HG02870 (cell line): ENCODE data around the gene C20orf173.

ENCODE experiments used
- ATAC-seq: cut with Tn5 transposase; IDR thresholded peaks from one replicate; pipeline ENCODE4 v1.9.1; 2021; ENCODE audit warnings: mild to moderate bottlenecking, moderate library complexity; ENCODE audit not compliant: unreplicated experiment

C20orf173 gene

GRCh38 chr20:35508493-35509218 is 20.8 kb downstream of the C20orf173 start:
- ATAC-seq, result no peak

GRCh38 chr20:35506872-35507638 is 22.4 kb downstream of the C20orf173 start:
- no peak for ATAC-seq

GRCh38 chr20:35506179-35506578 is 23.3 kb downstream of the C20orf173 start:
- ATAC-seq, result no peak

- no peak for ATAC-seq
These were observed 24.7 kb downstream of the C20orf173 start for GRCh38 chr20:35504751-35505150.

- no peak for ATAC-seq
These were observed 25.5 kb downstream of the C20orf173 start for GRCh38 chr20:35503841-35504561.

GRCh38 chr20:35503281-35503680 is 26.2 kb downstream of the C20orf173 start:
- no peak for ATAC-seq

GRCh38 chr20:35502352-35502751 is 27.1 kb downstream of the C20orf173 start:
- ATAC-seq, result peak; percentile 63

GRCh38 chr20:35499271-35499670 is 30.2 kb downstream of the C20orf173 start:
- no peak for ATAC-seq

GRCh38 chr20:35497780-35498189 is 31.7 kb downstream of the C20orf173 start:
- ATAC-seq, result no peak

GRCh38 chr20:35497320-35497719 is 32.1 kb downstream of the C20orf173 start:
- ATAC-seq, result no peak

GRCh38 chr20:35496481-35496880 is 33.0 kb downstream of the C20orf173 start:
- ATAC-seq, result no peak

GRCh38 chr20:35492352-35492751 is 37.1 kb downstream of the C20orf173 start:
- ATAC-seq, result no peak

- ATAC-seq, result no peak
These were observed 37.6 kb downstream of the C20orf173 start for GRCh38 chr20:35491823-35492222.

- ATAC-seq, result peak; percentile 97
These were observed 38.7 kb downstream of the C20orf173 start for GRCh38 chr20:35490736-35491181.

GRCh38 chr20:35489717-35490116 is 39.7 kb downstream of the C20orf173 start:
- no peak for ATAC-seq

GRCh38 chr20:35487479-35487878 is 42.0 kb downstream of the C20orf173 start:
- no peak for ATAC-seq

GRCh38 chr20:35479798-35480197 is 49.7 kb downstream of the C20orf173 start:
- no peak for ATAC-seq

GRCh38 chr20:35478804-35479472 is 50.5 kb downstream of the C20orf173 start:
- ATAC-seq, result no peak
